Psoas muscle (tissue), 8 donors: ENCODE measurements around the gene ELAPOR1. TPM values are rescaled to one million over a fixed set of nuclear protein-coding genes. Genes with fewer than 3 reads are reported as not detected.

Experiments
- ATAC-seq, 4 donors: fragments of 200-7000 bp; cut with Tn5 transposase; one replicate each; pipeline ENCODE4 v1.9.1; 2020; ENCODE audit warnings: moderate library complexity in 3 of 4, mild to moderate bottlenecking in 2 of 4
- DNase-seq, 2 donors: peaks; one replicate each; pipeline ENCODE4 v3.0.0-alpha.2; 2020
- H3K27ac ChIP-seq: fragments of 200-600 bp; one replicate; pipeline ENCODE4 v1.8.0; 2022
- H3K27me3 ChIP-seq, 3 donors: fragments of 200-600 bp in 1 of 3; one replicate each; pipeline versions ENCODE4 v1.6.1 to v1.8.0; 2013 to 2022; ENCODE audit warnings: low read length in 2 of 3, mild to moderate bottlenecking in 2 of 3, moderate library complexity in 1 of 3; ENCODE audit not compliant: insufficient read depth in 3 of 3
- H3K36me3 ChIP-seq, 2 donors: fragments of 200-600 bp in 1 of 2; one replicate each; pipeline versions ENCODE4 v1.6.1 to v1.8.0; 2013 to 2022; ENCODE audit warnings: low read depth in 1 of 2, mild to moderate bottlenecking in 1 of 2, moderate library complexity in 1 of 2; ENCODE audit not compliant: insufficient read depth in 1 of 2
- H3K4me1 ChIP-seq: fragments of 200-600 bp; one replicate; pipeline ENCODE4 v1.8.0; 2022
- H3K4me3 ChIP-seq: fragments of 200-600 bp; one replicate; pipeline ENCODE4 v1.8.0; 2022; ENCODE audit warnings: mild to moderate bottlenecking
- H3K9me3 ChIP-seq: fragments of 200-600 bp; one replicate; pipeline ENCODE4 v1.8.0; 2022
- WGBS, 3 donors: extraction: QIAGEN DNeasy Blood & Tissue Kit; methylation state at CpG; one replicate each; pipeline versions ENCODE4 v1.1.6 to v1.1.7; 2013; 5-methylcytosine and 5-hydroxymethylcytosine counted together
- intact Hi-C, 2 donors: fragments of 100-400 bp; cut with DNase I; formaldehyde crosslinking; loops; one replicate each; pipeline versions ENCODE4 v1.11.0 to v1.14.2; 2022
- polyA plus RNA-seq, 3 donors: library from polyadenylated mRNA; stranded (reverse); fragments of 200-250 nt; gene quantifications; one replicate each; pipeline ENCODE4 v1.2.3, GENCODE V29; 2013
- total RNA-seq, 4 donors: library from RNA; stranded (reverse); fragmentation: NEBNext Ultra II Directional in 2 of 4; extraction: Animal tissue kit (Norgen Biotek cat#: 25700) in 2 of 4; gene quantifications; one replicate each; pipeline versions ENCODE4 v1.2.1 to v1.2.4, GENCODE V29; 2021 to 2023
- TF ChIP-seq, protein P1 (sequence below): fragments of 200-600 bp; IDR thresholded peaks from one replicate; pipeline ENCODE4 v1.8.0; 2022; ENCODE audit warnings: antibody characterized with exemption
- donor health status: healthy with polysubstance abuse.
- donor health status: DM: no; HTN: no; CAD: no; lungs with moderate emphysema.
- donor health status: Bipolar disorder and iron deficiency.
- donor health status: healthy.
- donor health status: DM: yes; HTN: yes; CAD: no.
- donor health status: DM: no; HTN: no; CAD: no.
- donor health status: DM: no; HTN: no; CAD: no.
- donor health status: DM: yes; HTN: yes; CAD: no.

Gene ELAPOR1
- total and polyA plus RNA-seq, 7 donors: 0.03 to 0.46 (median 0.19) TPM; not detected in 1

- no peaks in the 10 kb centered on the region for H3K27me3 ChIP-seq
- no peaks in the 10 kb centered on the region for H3K36me3 ChIP-seq
- DNase-seq: peak in 1 of 2 donors; percentile 19
- intact Hi-C loops: loop anchor here in 1 of 2 donors (5.0 kb wide), 1 partner anchor 41 kb away; no protein-coding TSS in a partner anchor
- TF ChIP-seq, protein P1, sequence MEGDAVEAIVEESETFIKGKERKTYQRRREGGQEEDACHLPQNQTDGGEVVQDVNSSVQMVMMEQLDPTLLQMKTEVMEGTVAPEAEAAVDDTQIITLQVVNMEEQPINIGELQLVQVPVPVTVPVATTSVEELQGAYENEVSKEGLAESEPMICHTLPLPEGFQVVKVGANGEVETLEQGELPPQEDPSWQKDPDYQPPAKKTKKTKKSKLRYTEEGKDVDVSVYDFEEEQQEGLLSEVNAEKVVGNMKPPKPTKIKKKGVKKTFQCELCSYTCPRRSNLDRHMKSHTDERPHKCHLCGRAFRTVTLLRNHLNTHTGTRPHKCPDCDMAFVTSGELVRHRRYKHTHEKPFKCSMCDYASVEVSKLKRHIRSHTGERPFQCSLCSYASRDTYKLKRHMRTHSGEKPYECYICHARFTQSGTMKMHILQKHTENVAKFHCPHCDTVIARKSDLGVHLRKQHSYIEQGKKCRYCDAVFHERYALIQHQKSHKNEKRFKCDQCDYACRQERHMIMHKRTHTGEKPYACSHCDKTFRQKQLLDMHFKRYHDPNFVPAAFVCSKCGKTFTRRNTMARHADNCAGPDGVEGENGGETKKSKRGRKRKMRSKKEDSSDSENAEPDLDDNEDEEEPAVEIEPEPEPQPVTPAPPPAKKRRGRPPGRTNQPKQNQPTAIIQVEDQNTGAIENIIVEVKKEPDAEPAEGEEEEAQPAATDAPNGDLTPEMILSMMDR: no peak
- peak in 3 of 4 donors; percentile 34 to 46 (median 42) for ATAC-seq
- no peaks in the 10 kb centered on the region for H3K9me3 ChIP-seq
- H3K4me1 ChIP-seq: peaks cover 27% of the 10 kb centered on the region
- 73 to 82% (median 76%) methylated on average over 5 of the region's 5 CpGs for WGBS, 3 donors
- no peak overlapping the region for H3K4me3 ChIP-seq
- H3K27ac ChIP-seq: peak overlapping the region; percentile 87
Measured at GRCh38 chr1:109151146-109151990, 37.5 kb downstream of the ELAPOR1 start.

DNA sequence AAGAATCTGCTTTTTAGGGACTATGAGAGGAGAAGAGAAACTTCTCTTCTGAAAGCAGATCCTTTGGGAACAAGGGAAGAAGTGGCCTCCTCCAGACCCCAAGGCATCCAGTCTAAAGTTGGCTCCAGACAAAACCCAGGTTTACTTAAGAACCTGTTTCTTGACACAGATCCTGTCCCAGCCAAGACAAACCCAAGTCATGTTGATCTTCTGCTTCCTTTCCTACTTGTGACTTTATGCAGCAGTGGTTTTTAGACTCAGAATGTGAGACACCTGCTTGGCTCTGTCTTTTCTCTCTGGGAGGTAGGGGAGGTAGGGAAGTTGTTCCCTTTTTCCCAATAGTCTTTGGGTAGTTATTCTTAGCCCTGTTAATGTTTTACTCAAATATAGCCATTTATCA is 38.3 kb downstream of the ELAPOR1 start:
- Histone ChIP-seq H3K27ac (no peak overlapping the region), H3K27me3 (no peaks in the 10 kb centered on the region), H3K4me3 (no peak overlapping the region), H3K9me3 (no peaks in the 10 kb centered on the region), H3K4me1 (peaks cover 27% of the 10 kb centered on the region), H3K36me3 (no peaks in the 10 kb centered on the region)
- intact Hi-C loops: loop anchor here in 1 of 2 donors (5.0 kb wide), 1 partner anchor 40 kb away; no protein-coding TSS in a partner anchor
- DNase-seq: no peak
- ATAC-seq: no peak
- TF ChIP-seq, protein P1: no peak

DNA sequence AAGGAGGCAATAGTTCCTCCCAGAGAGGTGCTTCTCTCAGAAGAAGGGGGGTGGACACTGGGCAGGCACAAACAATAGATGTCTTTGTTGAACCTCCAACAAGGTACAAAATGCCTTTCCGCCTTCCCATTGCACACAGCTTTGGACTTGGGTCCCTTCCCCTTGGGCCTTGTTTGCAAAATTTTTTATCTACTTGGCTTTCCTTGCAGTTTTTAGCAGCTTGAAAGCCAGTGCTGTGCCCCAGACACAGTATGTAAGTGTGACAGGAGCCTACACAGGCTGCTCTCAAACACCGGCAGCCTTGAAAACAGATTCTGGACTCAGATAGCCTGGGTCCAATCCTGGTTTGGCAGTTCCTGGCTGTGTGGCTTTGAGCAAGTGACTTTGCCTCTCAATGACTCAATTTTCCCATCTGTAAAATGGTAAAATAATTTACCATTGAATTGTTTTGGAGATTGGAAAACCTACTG is 43.0 kb downstream of the ELAPOR1 start:
- H3K27ac ChIP-seq: no peak overlapping the region
- ATAC-seq: no peak
- H3K4me3 ChIP-seq: no peak overlapping the region
- H3K4me1 ChIP-seq: no peaks in the 10 kb centered on the region
- no peak for DNase-seq
- TF ChIP-seq, protein P1: no peak
- WGBS, 3 donors: 91 to 95% (median 94%) methylated on average over 2 of the region's 2 CpGs
- H3K36me3 ChIP-seq: no peaks in the 10 kb centered on the region
- intact Hi-C loops: no loop called here
- no peaks in the 10 kb centered on the region for H3K27me3 ChIP-seq
- no peaks in the 10 kb centered on the region for H3K9me3 ChIP-seq

DNA sequence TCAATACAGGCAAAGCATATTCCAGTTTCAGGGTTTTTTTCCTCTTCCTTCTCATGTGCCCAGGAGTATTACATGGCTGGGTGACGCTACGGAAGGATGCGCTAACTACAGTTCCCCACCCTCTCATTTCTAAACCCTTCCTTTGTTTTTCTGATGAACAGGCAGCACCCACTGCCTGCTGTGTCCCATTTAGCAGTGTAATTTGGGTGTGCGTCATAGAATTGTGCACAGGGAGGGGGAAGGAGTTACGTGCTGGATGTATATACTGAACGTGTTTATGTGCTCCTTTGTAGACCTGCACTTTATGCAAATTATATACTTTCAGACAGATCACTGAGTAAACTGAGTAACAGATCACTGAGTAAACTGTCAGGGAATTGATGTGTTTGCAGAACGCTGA is 44.5 kb downstream of the ELAPOR1 start:
- TF ChIP-seq, protein P1: no peak
- DNase-seq (no peak), ATAC-seq (no peak)
- Histone ChIP-seq H3K27ac (no peak overlapping the region), H3K4me3 (no peak overlapping the region), H3K4me1 (no peaks in the 10 kb centered on the region), H3K36me3 (no peaks in the 10 kb centered on the region), H3K27me3 (no peaks in the 10 kb centered on the region), H3K9me3 (no peaks in the 10 kb centered on the region)
- 87 to 90% (median 89%) methylated on average over 7 of the region's 7 CpGs for WGBS, 3 donors
- intact Hi-C loops: no loop called here
